GM12872 (cell line): ENCODE measurements around the gene ADGRL2.

ENCODE experiments used
- TF ChIP-seq, protein P1 (sequence below): IDR thresholded peaks from 3 replicates; pipeline ENCODE4 v1.5.1; 2011; ENCODE audit warnings: low read depth, mild to moderate bottlenecking, low read length, moderate library complexity; ENCODE audit not compliant: insufficient read depth

ADGRL2 gene

DNA sequence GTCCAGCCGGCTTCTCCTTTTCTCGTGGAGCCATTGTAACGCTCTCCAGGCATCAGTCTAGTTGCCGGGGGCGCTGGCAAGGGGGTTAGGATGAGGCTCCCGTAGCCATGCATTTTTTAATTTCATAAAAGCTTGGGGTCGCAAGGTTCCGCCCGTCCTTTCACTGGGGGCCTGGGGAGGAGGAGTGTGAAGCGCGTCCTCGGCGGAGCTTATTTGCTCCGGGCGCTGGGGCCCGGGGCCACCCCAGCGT is 1.6 kb downstream of the ADGRL2 start:
- TF ChIP-seq, protein P1, sequence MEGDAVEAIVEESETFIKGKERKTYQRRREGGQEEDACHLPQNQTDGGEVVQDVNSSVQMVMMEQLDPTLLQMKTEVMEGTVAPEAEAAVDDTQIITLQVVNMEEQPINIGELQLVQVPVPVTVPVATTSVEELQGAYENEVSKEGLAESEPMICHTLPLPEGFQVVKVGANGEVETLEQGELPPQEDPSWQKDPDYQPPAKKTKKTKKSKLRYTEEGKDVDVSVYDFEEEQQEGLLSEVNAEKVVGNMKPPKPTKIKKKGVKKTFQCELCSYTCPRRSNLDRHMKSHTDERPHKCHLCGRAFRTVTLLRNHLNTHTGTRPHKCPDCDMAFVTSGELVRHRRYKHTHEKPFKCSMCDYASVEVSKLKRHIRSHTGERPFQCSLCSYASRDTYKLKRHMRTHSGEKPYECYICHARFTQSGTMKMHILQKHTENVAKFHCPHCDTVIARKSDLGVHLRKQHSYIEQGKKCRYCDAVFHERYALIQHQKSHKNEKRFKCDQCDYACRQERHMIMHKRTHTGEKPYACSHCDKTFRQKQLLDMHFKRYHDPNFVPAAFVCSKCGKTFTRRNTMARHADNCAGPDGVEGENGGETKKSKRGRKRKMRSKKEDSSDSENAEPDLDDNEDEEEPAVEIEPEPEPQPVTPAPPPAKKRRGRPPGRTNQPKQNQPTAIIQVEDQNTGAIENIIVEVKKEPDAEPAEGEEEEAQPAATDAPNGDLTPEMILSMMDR: no peak

DNA sequence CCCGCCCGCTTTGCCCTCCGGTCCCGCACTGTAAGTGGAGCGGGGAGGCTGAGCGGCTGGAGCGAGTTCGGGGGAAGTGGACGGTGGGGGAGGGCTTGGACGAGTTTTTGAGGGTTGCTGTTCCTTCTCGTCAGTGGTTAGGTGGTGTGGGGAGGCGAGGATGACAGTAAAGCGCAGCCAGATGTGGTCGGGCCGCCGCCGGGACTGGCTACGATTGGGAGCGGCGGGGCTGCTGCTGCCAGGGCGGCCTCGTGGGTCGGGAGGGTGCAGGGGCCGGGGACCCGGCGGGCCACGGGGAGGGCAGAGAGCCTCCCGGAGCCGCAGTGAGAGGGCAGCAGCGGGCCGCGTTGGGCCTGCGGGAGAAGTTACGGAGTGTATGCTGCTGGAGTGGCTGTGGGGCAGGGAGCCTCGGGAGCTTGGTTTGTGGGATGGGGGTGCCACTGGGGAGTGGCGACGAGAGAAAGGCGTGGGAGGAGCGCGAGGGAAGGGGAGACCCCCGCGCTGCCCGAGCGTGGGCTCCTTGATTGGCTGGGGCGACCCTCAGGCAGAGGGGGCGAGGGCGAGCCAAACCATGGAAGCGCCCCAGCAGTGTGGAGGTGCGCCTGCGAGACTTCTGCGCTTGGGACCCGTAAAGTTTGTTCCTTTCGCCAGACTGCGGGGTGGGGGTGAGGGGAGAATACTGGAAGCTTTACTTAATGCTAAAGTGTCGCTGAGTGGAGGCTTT is 2.1 kb downstream of the ADGRL2 start:
- TF ChIP-seq, protein P1: no peak

GRCh38 chr1:81803431-81804110 is 2.8 kb downstream of the ADGRL2 start:
- TF ChIP-seq, protein P1: no peak

DNA sequence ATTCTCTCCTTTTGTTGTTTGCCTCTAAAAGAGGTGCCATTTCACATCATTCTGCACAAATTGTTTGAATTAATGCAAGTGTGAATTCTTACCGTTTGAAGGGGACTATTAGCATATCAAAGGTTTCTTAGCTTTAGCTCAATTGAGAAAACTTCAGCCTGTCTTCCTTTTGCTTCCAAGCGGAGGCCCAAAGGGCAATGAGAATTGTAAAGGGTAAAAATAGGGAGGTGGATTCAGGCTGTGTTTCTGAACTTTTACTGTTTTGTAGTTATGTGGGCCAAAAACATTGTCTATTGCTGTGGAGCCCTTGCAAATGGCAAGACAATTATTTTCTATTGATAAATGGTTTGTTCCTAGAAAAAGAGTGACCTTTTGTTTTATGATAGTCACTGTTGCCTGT is 3.6 kb downstream of the ADGRL2 start:
- TF ChIP-seq, protein P1: no peak

DNA sequence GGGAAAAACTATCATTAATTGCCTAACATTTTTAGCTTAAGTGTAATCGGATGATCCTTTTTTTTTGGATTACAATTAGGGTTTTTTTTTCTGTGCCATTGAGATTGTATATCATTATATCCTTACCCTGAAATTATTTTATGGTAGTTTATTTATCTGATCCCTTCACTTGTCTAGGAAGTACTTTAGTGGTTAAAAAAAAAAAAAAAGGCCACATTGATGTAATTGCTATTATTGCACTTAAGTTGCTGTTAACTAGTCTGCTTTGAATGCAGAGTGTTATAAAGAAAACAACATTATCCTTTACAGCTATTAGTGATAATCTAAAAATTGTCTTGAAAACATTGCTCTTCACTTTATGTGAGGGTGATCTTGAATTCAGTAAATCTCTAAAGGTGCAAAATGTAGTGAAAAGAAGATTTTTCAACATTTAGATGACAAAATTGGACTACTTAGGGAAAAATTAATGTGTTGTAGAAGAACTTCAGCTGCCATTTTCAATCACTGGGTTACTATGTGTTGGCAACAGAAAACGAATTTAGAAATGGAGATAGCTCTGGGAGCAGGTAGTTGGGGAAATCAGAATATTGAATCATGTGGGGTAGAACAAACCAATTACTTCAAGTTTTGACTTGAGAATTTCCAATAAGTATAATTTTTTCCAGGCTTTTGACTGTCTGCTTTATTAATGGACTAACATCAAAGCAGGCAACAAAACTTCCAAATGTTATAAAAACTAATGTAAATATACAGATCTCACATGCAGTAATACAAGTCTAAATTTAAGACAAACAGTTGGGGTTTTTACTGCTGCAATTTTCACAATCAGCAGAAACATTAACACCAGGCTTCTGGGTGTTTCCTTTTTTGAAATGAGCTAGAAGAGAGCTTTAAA is 5.0 kb downstream of the ADGRL2 start:
- TF ChIP-seq, protein P1: no peak

- TF ChIP-seq, protein P1: no peak
Measured at GRCh38 chr1:81806432-81806770, 5.7 kb downstream of the ADGRL2 start.

DNA sequence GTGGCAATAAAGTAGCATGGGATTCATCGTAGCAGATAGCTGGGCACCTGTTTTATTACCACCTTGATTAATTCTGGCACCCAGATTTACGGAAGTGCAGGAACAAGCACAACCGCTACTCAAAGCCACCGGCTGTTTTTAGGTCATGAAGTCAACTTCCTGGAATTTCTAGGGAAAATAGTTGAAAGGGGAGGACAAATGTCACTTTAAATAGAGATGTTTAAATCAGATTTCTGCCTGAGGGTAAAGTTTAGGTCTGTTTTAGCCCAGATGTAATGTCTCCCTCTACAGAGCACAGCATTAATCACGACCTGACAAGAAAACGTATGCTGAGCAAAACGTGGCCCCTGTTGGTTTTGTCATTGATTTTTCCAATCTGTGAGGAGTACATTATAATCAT is 8.0 kb downstream of the ADGRL2 start:
- TF ChIP-seq, protein P1: no peak
